ENCODE measurements around the gene ATG7. TPM values are rescaled to one million over a fixed set of nuclear protein-coding genes. Genes with fewer than 3 reads are reported as not detected.

Gene ATG7
- total RNA-seq, 1 donor from 2014 or later: 40.3 TPM

- peaks cover 34% of the 10 kb centered on the region for H3K4me1 Mint-ChIP-seq
- peaks cover 8% of the 10 kb centered on the region for H3K9me3 Mint-ChIP-seq
- H3K27me3 Mint-ChIP-seq (ENCODE audit: low read depth): no peaks in the 10 kb centered on the region
- no peak for DNase-seq (ENCODE audit: low spot score in 2 of 2, unreplicated experiment in 2 of 2)
- no peak overlapping the region for H3K4me3 Mint-ChIP-seq
- H3K36me3 Mint-ChIP-seq: peaks cover 7% of the 10 kb centered on the region
- H3K27ac Mint-ChIP-seq: peak overlapping the region; percentile 61
- no peak for TF ChIP-seq CTCF (IDR thresholded peaks at IDR 0.05; ENCODE audit: unreplicated experiment)
Observed at GRCh38 chr3:11392014-11392859, 120.0 kb downstream of the ATG7 start.

GRCh38 chr3:11392860-11393114 lies 120.6 kb downstream of the ATG7 start:
- H3K4me3 Mint-ChIP-seq: no peak overlapping the region
- TF ChIP-seq CTCF (IDR thresholded peaks at IDR 0.05; ENCODE audit: unreplicated experiment): no peak
- H3K9me3 Mint-ChIP-seq: peaks cover 8% of the 10 kb centered on the region
- H3K27me3 Mint-ChIP-seq (ENCODE audit: low read depth): no peaks in the 10 kb centered on the region
- peaks cover 34% of the 10 kb centered on the region for H3K4me1 Mint-ChIP-seq
- peaks cover 7% of the 10 kb centered on the region for H3K36me3 Mint-ChIP-seq
- peak overlapping the region; percentile 61 for H3K27ac Mint-ChIP-seq
- DNase-seq (ENCODE audit: low spot score in 2 of 2, unreplicated experiment in 2 of 2): no peak

- H3K36me3 Mint-ChIP-seq: peaks cover 7% of the 10 kb centered on the region
- no peaks in the 10 kb centered on the region for H3K27me3 Mint-ChIP-seq (ENCODE audit: low read depth)
- no peak for TF ChIP-seq CTCF (IDR thresholded peaks at IDR 0.05; ENCODE audit: unreplicated experiment)
- no peak for DNase-seq (ENCODE audit: low spot score in 2 of 2, unreplicated experiment in 2 of 2)
- H3K27ac Mint-ChIP-seq: no peak overlapping the region
- peaks cover 8% of the 10 kb centered on the region for H3K9me3 Mint-ChIP-seq
- H3K4me1 Mint-ChIP-seq: peaks cover 34% of the 10 kb centered on the region
- no peak overlapping the region for H3K4me3 Mint-ChIP-seq
Observed at GRCh38 chr3:11393401-11393800, 121.2 kb downstream of the ATG7 start.

GRCh38 chr3:11394392-11394791 lies 122.2 kb downstream of the ATG7 start:
- Mint-ChIP-seq H3K27me3 (ENCODE audit: low read depth) (no peaks in the 10 kb centered on the region), H3K4me1 (peaks cover 34% of the 10 kb centered on the region), H3K9me3 (peaks cover 8% of the 10 kb centered on the region), H3K36me3 (peaks cover 7% of the 10 kb centered on the region), H3K4me3 (no peak overlapping the region), H3K27ac (no peak overlapping the region)
- TF ChIP-seq CTCF (IDR thresholded peaks at IDR 0.05; ENCODE audit: unreplicated experiment): no peak
- DNase-seq (ENCODE audit: low spot score in 2 of 2, unreplicated experiment in 2 of 2): no peak

- no peak overlapping the region for H3K4me3 Mint-ChIP-seq
- no peak for TF ChIP-seq CTCF (IDR thresholded peaks at IDR 0.05; ENCODE audit: unreplicated experiment)
- peaks cover 5% of the 10 kb centered on the region for H3K36me3 Mint-ChIP-seq
- no peak overlapping the region for H3K27ac Mint-ChIP-seq
- H3K9me3 Mint-ChIP-seq: peaks cover 7% of the 10 kb centered on the region
- H3K4me1 Mint-ChIP-seq: peaks cover 14% of the 10 kb centered on the region
- no peaks in the 10 kb centered on the region for H3K27me3 Mint-ChIP-seq (ENCODE audit: low read depth)
- DNase-seq (ENCODE audit: low spot score in 2 of 2, unreplicated experiment in 2 of 2): no peak
Observed at GRCh38 chr3:11400213-11400612, 128.0 kb downstream of the ATG7 start.
